ENCODE data around the gene CEP72. TPM values are rescaled to one million over a fixed set of nuclear protein-coding genes. Genes with fewer than 3 reads are reported as not detected.

CEP72 gene
- total and polyA plus RNA-seq, 2 experiments from 2014 or later: 3.2 to 4.2 TPM

- no peak for TF ChIP-seq CTCF (IDR thresholded peaks at IDR 0.05; ENCODE audit: poor library complexity)
- TF ChIP-seq EZH2phosphoT487 (IDR thresholded peaks at IDR 0.05; ENCODE audit: low read depth, severe bottlenecking, unreplicated experiment): no peak
- TF ChIP-seq EZH2 (IDR thresholded peaks at IDR 0.05; ENCODE audit: borderline replicate concordance): no peak
- WGBS (ENCODE audit: low lambda C conversion rate, missing lambda C conversion rate): 62% methylated on average over 2 of the region's 2 CpGs
These were observed 17.8 kb upstream of the CEP72 start for GRCh38 chr5:594226-594860.

GRCh38 chr5:595285-595875 is 16.8 kb upstream of the CEP72 start:
- no peak overlapping the region for H2AFZ ChIP-seq
- H3K9me3 ChIP-seq (ENCODE audit: low read depth): no peaks in the 10 kb centered on the region
- TF ChIP-seq EZH2phosphoT487 (IDR thresholded peaks at IDR 0.05; ENCODE audit: low read depth, severe bottlenecking, unreplicated experiment): no peak
- no peak for TF ChIP-seq CTCF (IDR thresholded peaks at IDR 0.05; ENCODE audit: poor library complexity)
- no peak for TF ChIP-seq EZH2 (IDR thresholded peaks at IDR 0.05; ENCODE audit: borderline replicate concordance)
- no peaks in the 10 kb centered on the region for H3K79me2 ChIP-seq
- peaks cover 30% of the 10 kb centered on the region for H3K27me3 ChIP-seq
- 90% methylated on average over 3 of the region's 3 CpGs for WGBS (ENCODE audit: low lambda C conversion rate, missing lambda C conversion rate)
- no peak overlapping the region for H3K27ac ChIP-seq
- no peaks in the 10 kb centered on the region for H3K36me3 ChIP-seq (replicated peaks; ENCODE audit: insufficient read depth, low read depth)
- no peaks in the 10 kb centered on the region for H3K9me2 ChIP-seq (replicated peaks; ENCODE audit: insufficient read depth)
- H3K4me3 ChIP-seq: no peak overlapping the region
- H3K4me1 ChIP-seq (ENCODE audit: insufficient read depth): no peaks in the 10 kb centered on the region
- no peaks in the 10 kb centered on the region for H4K20me1 ChIP-seq (ENCODE audit: insufficient read depth, poor library complexity, severe bottlenecking)
- no peak for DNase-seq (ENCODE audit: low spot score)
- H3K4me2 ChIP-seq: no peak overlapping the region

More at GRCh38 chr5:594226-594860, 17.8 kb upstream of the CEP72 start:
- Histone ChIP-seq H3K4me1 (ENCODE audit: insufficient read depth) (no peaks in the 10 kb centered on the region), H3K9me3 (ENCODE audit: low read depth) (no peaks in the 10 kb centered on the region), H3K27ac (no peak overlapping the region), H3K79me2 (no peaks in the 10 kb centered on the region), H3K27me3 (peaks cover 30% of the 10 kb centered on the region), H3K4me2 (no peak overlapping the region), H2AFZ (no peak overlapping the region), H4K20me1 (ENCODE audit: insufficient read depth, poor library complexity, severe bottlenecking) (no peaks in the 10 kb centered on the region), H3K9me2 (replicated peaks; ENCODE audit: insufficient read depth) (no peaks in the 10 kb centered on the region), H3K4me3 (no peak overlapping the region), H3K36me3 (replicated peaks; ENCODE audit: insufficient read depth, low read depth) (no peaks in the 10 kb centered on the region)
- DNase-seq (ENCODE audit: low spot score): no peak

- H3K27me3 ChIP-seq: peaks cover 30% of the 10 kb centered on the region
- H4K20me1 ChIP-seq (ENCODE audit: insufficient read depth, poor library complexity, severe bottlenecking): no peaks in the 10 kb centered on the region
- H3K36me3 ChIP-seq (replicated peaks; ENCODE audit: insufficient read depth, low read depth): no peaks in the 10 kb centered on the region
- H3K4me2 ChIP-seq: no peak overlapping the region
- no peaks in the 10 kb centered on the region for H3K9me2 ChIP-seq (replicated peaks; ENCODE audit: insufficient read depth)
- H3K4me3 ChIP-seq: no peak overlapping the region
- 62% methylated on average over 10 of the region's 10 CpGs for WGBS (ENCODE audit: low lambda C conversion rate, missing lambda C conversion rate)
- H3K79me2 ChIP-seq: no peaks in the 10 kb centered on the region
- H3K9me3 ChIP-seq (ENCODE audit: low read depth): no peaks in the 10 kb centered on the region
- no peak for DNase-seq (ENCODE audit: low spot score)
- no peak overlapping the region for H2AFZ ChIP-seq
- H3K27ac ChIP-seq: no peak overlapping the region
- no peaks in the 10 kb centered on the region for H3K4me1 ChIP-seq (ENCODE audit: insufficient read depth)
- TF ChIP-seq EZH2 (IDR thresholded peaks at IDR 0.05; ENCODE audit: borderline replicate concordance) (no peak), EZH2phosphoT487 (IDR thresholded peaks at IDR 0.05; ENCODE audit: low read depth, severe bottlenecking, unreplicated experiment) (no peak), CTCF (IDR thresholded peaks at IDR 0.05; ENCODE audit: poor library complexity) (no peak)
These were observed 14.1 kb upstream of the CEP72 start for GRCh38 chr5:597871-598563.

Data from hepatocyte (in vitro differentiated cells).